Muscle of leg (tissue), 11 donors: Measurements from ENCODE around the gene SYT1. TPM values are rescaled to one million over a fixed set of nuclear protein-coding genes. Genes with fewer than 3 reads are reported as not detected.
A peak's percentile ranks its signal among the peaks of the same experiment; 100 is the strongest.

Experiments
- DNase-seq: peaks from one replicate; pipeline ENCODE4 v3.0.0; 2013
- H3K27ac ChIP-seq: one replicate; pipeline ENCODE4 v1.5.1; 2013; ENCODE audit warnings: mild to moderate bottlenecking, low read length, control low read depth
- H3K27me3 ChIP-seq: one replicate; pipeline ENCODE4 v1.6.1; 2013; ENCODE audit warnings: low read length; ENCODE audit not compliant: control insufficient read depth, insufficient read depth
- H3K36me3 ChIP-seq: one replicate; pipeline ENCODE4 v1.6.1; 2013; ENCODE audit warnings: low read length; ENCODE audit not compliant: control insufficient read depth, insufficient read depth
- H3K4me1 ChIP-seq: one replicate; pipeline ENCODE4 v1.6.1; 2013; ENCODE audit warnings: low read length; ENCODE audit not compliant: control insufficient read depth, insufficient read depth
- H3K4me3 ChIP-seq: one replicate; pipeline ENCODE4 v1.5.1; 2013; ENCODE audit warnings: low read length, control low read depth
- H3K9me3 ChIP-seq: replicated peaks from 2 replicates; pipeline ENCODE4 v1.6.1; 2013; ENCODE audit warnings: low read depth, low read length; ENCODE audit not compliant: control insufficient read depth
- WGBS: methylation state at CpG from one replicate; pipeline ENCODE4 v1.1.5; 2013; ENCODE audit warnings: missing lambda C conversion rate; ENCODE audit not compliant: insufficient coverage; 5-methylcytosine and 5-hydroxymethylcytosine counted together
- polyA plus RNA-seq, 8 donors: library from polyadenylated mRNA; unstranded; fragments of 120-200 nt; gene quantifications; one replicate each; pipeline versions ENCODE4 v1.2.1 to v1.2.3, GENCODE V29; 2013; ENCODE audit warnings: inconsistent platforms in 1 of 8, low replicate concordance in 1 of 8; ENCODE audit not compliant: insufficient read length in 8 of 8, insufficient read depth in 1 of 8
- total RNA-seq: library from RNA; stranded (reverse); fragments of 120-200 nt; gene quantifications from one replicate; pipeline ENCODE4 v1.2.4, GENCODE V29; 2013

Gene SYT1
- total and polyA plus RNA-seq, 9 donors: 1.1 to 2.5 (median 1.8) TPM

DNA sequence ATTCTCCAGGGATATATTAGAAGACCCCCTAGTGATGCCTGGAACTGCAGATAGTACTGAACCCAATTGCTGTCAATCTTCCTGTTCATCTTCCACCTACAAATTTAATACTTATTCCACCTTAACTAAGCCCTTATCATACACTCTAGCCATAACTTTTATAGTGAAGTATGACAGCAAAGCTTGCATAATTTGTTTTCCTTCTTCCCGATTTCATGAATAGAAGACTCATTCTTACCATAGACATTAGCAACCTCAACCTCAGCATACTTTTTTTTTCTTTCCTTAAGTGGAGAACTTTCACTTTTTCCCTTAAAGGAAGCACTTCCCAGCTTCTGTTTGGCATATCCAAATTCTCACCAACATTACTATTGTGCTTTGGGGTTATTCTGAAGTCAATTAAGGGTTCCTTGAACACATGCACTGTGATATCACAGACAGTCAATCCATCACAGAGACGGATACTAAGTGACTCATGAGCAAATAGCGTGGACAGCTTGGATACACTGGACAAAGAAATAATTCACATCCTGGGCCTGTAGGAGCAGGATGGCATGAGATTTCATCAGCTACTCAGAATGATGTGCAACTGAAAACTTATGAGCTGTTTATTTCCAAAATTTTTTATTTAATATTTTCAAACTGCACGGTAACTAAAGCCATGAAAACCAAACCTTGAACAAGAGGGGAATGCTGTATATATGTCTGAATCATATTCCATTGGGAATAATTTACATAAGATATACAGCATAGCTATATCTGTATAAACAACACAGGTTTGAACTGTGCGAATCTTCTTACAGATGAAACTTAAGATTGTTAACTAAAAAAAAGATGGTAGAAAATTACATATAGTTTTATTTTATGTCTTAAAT is 63.9 kb downstream of the SYT1 start:
- no peaks in the 10 kb centered on the region for H3K4me1 ChIP-seq
- H3K36me3 ChIP-seq: no peaks in the 10 kb centered on the region
- H3K4me3 ChIP-seq: no peak overlapping the region
- H3K27me3 ChIP-seq: no peaks in the 10 kb centered on the region
- no peaks in the 10 kb centered on the region for H3K9me3 ChIP-seq
- DNase-seq: no peak
- 100% methylated on average over 2 of the region's 5 CpGs for WGBS
- H3K27ac ChIP-seq: no peak overlapping the region

- no peak overlapping the region for H3K27ac ChIP-seq
- no peaks in the 10 kb centered on the region for H3K27me3 ChIP-seq
- no CpG with 5 or more reads among the region's 7 CpGs for WGBS
- H3K4me1 ChIP-seq: no peaks in the 10 kb centered on the region
- no peaks in the 10 kb centered on the region for H3K9me3 ChIP-seq
- no peak overlapping the region for H3K4me3 ChIP-seq
- DNase-seq: no peak
- no peaks in the 10 kb centered on the region for H3K36me3 ChIP-seq
Observed at GRCh38 chr12:78929075-78929418, 64.5 kb downstream of the SYT1 start.

DNA sequence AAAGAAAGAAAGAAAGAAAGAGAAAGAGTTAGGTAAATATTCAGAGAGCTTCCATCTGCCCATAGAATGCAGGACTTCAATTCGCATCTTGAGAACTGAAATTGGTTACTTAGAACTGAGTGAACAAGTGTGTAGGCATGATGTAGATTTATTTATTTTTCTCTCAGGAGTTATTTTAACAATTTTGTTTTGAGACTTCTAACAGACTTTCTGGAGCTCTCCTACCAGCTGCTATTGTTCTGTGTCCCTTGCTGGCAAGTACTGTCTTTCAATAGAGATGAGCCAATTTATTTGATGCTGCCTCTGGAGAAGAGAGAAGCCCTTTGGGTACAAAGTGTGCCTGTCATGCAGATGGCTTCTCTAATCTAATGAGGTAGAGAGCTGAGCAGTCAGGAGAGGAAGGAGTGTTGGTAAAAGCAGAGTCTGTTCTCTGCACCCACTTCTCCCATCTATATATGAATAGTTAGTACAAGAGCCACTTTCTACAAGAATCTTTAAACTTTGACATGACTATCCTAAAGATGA is 67.0 kb downstream of the SYT1 start:
- no CpG with 5 or more reads among the region's 1 CpG for WGBS
- H3K36me3 ChIP-seq: no peaks in the 10 kb centered on the region
- no peaks in the 10 kb centered on the region for H3K4me1 ChIP-seq
- H3K27ac ChIP-seq: no peak overlapping the region
- H3K9me3 ChIP-seq: no peaks in the 10 kb centered on the region
- H3K27me3 ChIP-seq: no peaks in the 10 kb centered on the region
- DNase-seq: no peak
- no peak overlapping the region for H3K4me3 ChIP-seq

- WGBS: no CpG with 5 or more reads among the region's 2 CpGs
- no peak overlapping the region for H3K27ac ChIP-seq
Observed at GRCh38 chr12:78933014-78933413, 68.4 kb downstream of the SYT1 start.

GRCh38 chr12:78938341-78939084 is 73.9 kb downstream of the SYT1 start:
- no peaks in the 10 kb centered on the region for H3K4me1 ChIP-seq
- no peaks in the 10 kb centered on the region for H3K36me3 ChIP-seq
- H3K27me3 ChIP-seq: no peaks in the 10 kb centered on the region
- DNase-seq: no peak
- H3K27ac ChIP-seq: no peak overlapping the region
- no CpG with 5 or more reads among the region's 4 CpGs for WGBS
- no peak overlapping the region for H3K4me3 ChIP-seq
- no peaks in the 10 kb centered on the region for H3K9me3 ChIP-seq

More at GRCh38 chr12:78933014-78933413, 68.4 kb downstream of the SYT1 start:
- H3K4me1 ChIP-seq: no peaks in the 10 kb centered on the region
- H3K27me3 ChIP-seq: no peaks in the 10 kb centered on the region
- DNase-seq: no peak
- no peaks in the 10 kb centered on the region for H3K9me3 ChIP-seq
- H3K36me3 ChIP-seq: no peaks in the 10 kb centered on the region
- no peak overlapping the region for H3K4me3 ChIP-seq

DNA sequence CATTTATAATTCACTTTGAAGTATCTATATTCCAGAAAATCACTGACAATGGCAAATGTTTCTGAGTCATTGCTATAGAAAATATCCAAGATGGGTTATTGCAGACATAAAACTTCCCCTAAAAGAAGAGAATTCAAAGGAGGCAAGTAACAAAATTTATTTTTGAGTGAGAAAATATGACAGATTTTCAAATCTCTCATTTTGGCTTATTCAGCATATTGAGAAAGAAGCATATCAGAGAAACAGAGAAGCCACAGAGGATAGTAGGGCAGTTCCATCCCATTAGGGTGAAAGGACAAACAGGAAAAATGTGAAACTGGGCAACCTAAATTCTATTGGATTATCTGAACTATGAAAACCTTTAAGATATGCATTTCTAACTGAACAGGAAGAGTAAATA is 85.0 kb downstream of the SYT1 start:
- Histone ChIP-seq H3K27ac (no peak overlapping the region), H3K9me3 (no peaks in the 10 kb centered on the region), H3K4me3 (no peak overlapping the region), H3K4me1 (no peaks in the 10 kb centered on the region), H3K27me3 (no peaks in the 10 kb centered on the region), H3K36me3 (no peaks in the 10 kb centered on the region)
- no peak for DNase-seq

DNA sequence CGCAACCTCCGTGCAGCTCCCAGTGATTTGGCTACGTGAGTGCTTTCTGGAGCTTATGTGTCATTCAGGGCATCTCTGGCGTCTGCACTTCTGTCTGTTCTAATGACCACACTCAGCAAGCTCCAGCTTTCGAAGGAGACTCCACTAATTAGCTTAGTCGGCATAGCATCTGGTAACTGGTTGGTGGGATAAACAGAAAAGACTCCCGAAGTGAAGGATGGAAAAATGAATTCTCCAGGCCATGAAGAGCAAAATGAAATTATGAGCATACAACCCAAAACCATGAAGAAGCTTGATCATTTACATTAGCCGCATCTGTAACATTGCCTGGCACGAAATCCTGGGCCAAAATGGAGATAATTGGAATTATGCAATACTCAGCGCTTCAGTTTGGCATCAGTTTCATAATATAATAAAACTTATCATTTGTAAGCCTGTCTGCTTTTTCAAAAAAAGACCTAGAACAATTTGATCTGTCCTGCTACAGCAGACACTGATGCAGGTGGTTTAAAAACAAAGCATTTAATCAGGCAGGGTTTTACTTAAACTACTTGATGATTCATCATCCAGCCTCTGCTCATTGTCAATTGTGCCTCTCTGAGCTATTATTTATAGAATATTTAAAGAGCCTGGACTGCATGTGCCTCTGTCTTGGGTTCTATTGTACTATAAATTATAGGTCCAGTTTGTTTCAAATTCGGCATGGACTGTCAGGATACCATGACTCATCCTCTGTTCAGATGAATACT is 87.4 kb downstream of the SYT1 start:
- no peak overlapping the region for H3K4me3 ChIP-seq
- no peaks in the 10 kb centered on the region for H3K27me3 ChIP-seq
- H3K36me3 ChIP-seq: no peaks in the 10 kb centered on the region
- WGBS: 60% methylated on average over 1 of the region's 11 CpGs
- no peak for DNase-seq
- H3K9me3 ChIP-seq: no peaks in the 10 kb centered on the region
- no peak overlapping the region for H3K27ac ChIP-seq
- H3K4me1 ChIP-seq: no peaks in the 10 kb centered on the region

DNA sequence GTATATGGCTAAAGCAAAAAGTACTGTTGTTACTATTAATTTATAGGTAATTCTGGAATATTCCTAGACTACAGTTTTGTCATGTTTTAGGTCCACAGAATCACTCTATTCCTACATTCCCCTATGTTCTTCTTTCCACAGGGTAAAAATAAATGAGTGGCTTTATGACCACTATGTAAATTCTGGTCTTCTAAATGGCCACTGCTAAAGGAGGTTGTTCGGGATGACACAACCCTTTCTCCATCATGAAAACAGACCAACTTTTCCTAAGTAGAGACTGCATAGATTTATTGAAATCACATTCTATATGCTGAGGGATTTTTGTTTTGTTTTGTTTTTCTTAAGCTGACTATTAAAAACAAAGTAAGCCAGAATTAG is 88.0 kb downstream of the SYT1 start:
- no peak for DNase-seq
- no peaks in the 10 kb centered on the region for H3K9me3 ChIP-seq
- no peaks in the 10 kb centered on the region for H3K36me3 ChIP-seq
- H3K27me3 ChIP-seq: no peaks in the 10 kb centered on the region
- H3K27ac ChIP-seq: no peak overlapping the region
- no peak overlapping the region for H3K4me3 ChIP-seq
- WGBS: no CpG with 5 or more reads among the region's 1 CpG
- no peaks in the 10 kb centered on the region for H3K4me1 ChIP-seq

DNA sequence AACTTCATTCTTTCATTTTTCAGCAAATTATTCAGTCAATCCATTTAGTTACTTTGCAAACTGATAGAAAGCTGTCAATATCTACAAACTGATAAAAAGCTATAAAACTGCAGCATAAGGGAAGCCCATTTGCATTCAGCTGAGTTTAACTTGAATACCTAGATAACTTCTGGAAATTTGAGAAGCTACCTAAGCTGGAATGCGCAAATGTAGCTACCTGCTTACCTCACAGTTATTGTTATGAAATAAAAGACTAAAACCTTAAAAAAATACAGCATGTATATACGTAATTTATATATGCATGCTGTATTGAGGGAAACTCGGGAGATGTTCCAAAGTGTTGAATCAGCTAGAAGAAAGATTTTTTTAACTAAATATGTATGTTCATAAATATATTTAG is 94.4 kb downstream of the SYT1 start:
- WGBS: no CpG with 5 or more reads among the region's 3 CpGs
- Histone ChIP-seq H3K9me3 (no peaks in the 10 kb centered on the region), H3K4me3 (no peak overlapping the region), H3K36me3 (no peaks in the 10 kb centered on the region), H3K27ac (no peak overlapping the region), H3K27me3 (no peaks in the 10 kb centered on the region), H3K4me1 (no peaks in the 10 kb centered on the region)
- DNase-seq: no peak

GRCh38 chr12:78959556-78959955 is 95.0 kb downstream of the SYT1 start:
- Histone ChIP-seq H3K4me1 (no peaks in the 10 kb centered on the region), H3K27me3 (no peaks in the 10 kb centered on the region), H3K36me3 (no peaks in the 10 kb centered on the region), H3K4me3 (no peak overlapping the region), H3K27ac (no peak overlapping the region), H3K9me3 (no peaks in the 10 kb centered on the region)
- WGBS: 51% methylated on average over 2 of the region's 3 CpGs
- peak; percentile 6 for DNase-seq
